Measurements from ENCODE around the gene SDHD. TPM values are rescaled to one million over a fixed set of nuclear protein-coding genes. Genes with fewer than 3 reads are reported as not detected.

Gene SDHD
- total RNA-seq, 2 experiments from 2014 or later: 24.8 to 29.4 TPM

DNA sequence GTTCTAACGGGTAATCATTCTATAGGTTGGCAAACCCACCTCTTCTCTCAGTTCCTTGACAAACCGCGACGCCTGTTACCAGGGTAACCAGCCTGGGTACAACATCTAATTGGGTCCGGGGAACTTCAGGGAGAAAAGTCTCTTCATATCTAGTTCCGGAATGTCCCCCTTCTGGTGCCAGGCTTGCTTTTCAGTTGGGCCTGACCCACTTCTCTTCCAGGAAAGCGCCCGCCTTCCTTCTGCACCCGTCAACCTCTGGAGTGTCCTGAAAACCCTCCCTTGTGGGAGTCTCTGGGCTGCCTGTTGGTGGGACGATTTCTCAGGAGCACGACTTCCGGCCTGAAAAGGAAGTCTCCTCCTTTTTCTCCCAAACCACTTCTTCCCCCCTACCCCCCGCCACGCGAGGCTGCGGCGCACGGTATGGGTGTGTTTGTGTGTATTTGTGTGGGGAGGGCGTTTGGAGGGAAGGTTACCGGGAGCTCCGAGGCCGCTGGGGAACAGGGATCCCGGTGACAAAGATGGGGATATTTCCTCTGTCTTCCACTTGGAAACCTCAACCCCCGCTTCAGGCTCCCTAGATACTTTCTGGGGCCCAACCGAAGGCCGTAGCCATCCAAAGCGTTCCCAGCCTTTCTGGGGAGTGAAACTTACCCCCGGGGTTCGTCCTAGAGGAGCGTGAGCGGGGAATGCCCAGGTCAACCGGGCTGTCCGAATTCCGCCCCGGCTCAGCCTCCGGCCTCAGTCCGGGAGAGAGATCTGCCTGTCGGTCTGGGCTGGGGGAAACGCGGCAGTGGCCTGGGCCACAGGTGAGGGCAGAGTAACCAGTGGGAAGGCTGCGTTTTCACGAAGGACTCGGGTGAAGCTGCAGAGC, 12.5 kb upstream of the SDHD start, which contains the start of the genes NKAPD1 and PIH1D2:
TSS of gene NKAPD1 (plus strand) at position 359 of the 871 bp plus-strand sequence. CDS start 1,276 bp downstream, outside the sequence.
TSS of gene PIH1D2 (minus strand) at position 77 of the 871 bp plus-strand sequence. CDS start 843 bp downstream, outside the sequence.
- intact Hi-C loops (cut with DNase I, micrococcal nuclease): loop anchor here (1.0 to 10.0 kb wide), 7 partner anchors 12 to 1701 kb away; partner anchors contain the start of genes CFAP68 (in 2 of the 2), DLAT (in 2 of the 2), FDXACB1 (in 2 of the 2) and SDHD (in 2 of the 2)
- H3K36me3 Mint-ChIP-seq (ENCODE audit: low read depth): peaks cover 42% of the 10 kb centered on the region
- CTCF ChIA-PET: interaction anchor here (1.1 kb wide), 2 partner anchors 13 to 142 kb away, joined by 3 to 4 read pairs; partner anchors contain the start of genes SDHD and TIMM8B

DNA sequence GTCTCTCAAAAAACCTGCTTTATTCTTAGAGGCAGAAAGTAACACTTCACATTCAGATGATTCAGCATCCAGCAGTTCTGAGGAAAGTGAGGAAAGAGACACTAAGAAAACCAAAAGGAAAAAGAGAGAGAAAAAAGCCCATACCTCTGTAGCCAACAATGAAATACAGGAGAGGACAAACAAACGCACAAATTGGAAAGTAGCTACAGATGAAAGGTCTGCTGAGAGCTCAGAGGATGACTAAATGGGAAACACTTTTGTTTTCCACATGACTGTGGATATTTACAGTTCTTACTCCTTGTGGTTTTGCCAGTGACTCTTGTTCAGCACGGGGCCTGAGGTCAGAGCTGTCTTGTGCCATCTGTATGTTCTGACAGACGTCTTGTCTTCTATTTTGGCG, 3.9 kb upstream of the SDHD start:
- POLR2A ChIA-PET: no interaction called here
- Histone ChIP-seq H3K27me3 (ENCODE audit: control insufficient read depth in 1 of 2, insufficient read depth in 2 of 2, low read length in 2 of 2) (no peaks in the 10 kb centered on the region), H3K36me3 (ENCODE audit: insufficient read depth, low read length) (peaks cover 63% of the 10 kb centered on the region), H3K27ac (ENCODE audit: low read depth in 1 of 2, low read length in 2 of 2) (no peak overlapping the region), H3K4me3 (ENCODE audit: low read length) (no peak overlapping the region), H3K4me1 (ENCODE audit: insufficient read depth, low read length) (peaks cover 20% of the 10 kb centered on the region), H3K9me3 (ENCODE audit: control insufficient read depth in 1 of 2, insufficient read depth in 1 of 2, low read length in 2 of 2) (no peaks in the 10 kb centered on the region)
- ATAC-seq (ENCODE audit: poor library complexity) (no peak), DNase-seq (no peak)
- CTCF ChIA-PET: no interaction called here
- TF ChIP-seq, protein P1, sequence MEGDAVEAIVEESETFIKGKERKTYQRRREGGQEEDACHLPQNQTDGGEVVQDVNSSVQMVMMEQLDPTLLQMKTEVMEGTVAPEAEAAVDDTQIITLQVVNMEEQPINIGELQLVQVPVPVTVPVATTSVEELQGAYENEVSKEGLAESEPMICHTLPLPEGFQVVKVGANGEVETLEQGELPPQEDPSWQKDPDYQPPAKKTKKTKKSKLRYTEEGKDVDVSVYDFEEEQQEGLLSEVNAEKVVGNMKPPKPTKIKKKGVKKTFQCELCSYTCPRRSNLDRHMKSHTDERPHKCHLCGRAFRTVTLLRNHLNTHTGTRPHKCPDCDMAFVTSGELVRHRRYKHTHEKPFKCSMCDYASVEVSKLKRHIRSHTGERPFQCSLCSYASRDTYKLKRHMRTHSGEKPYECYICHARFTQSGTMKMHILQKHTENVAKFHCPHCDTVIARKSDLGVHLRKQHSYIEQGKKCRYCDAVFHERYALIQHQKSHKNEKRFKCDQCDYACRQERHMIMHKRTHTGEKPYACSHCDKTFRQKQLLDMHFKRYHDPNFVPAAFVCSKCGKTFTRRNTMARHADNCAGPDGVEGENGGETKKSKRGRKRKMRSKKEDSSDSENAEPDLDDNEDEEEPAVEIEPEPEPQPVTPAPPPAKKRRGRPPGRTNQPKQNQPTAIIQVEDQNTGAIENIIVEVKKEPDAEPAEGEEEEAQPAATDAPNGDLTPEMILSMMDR (IDR thresholded peaks at IDR 0.05): no peak
- no peaks in the 10 kb centered on the region for H3K9me3 Mint-ChIP-seq
- peaks cover 89% of the 10 kb centered on the region for H3K36me3 Mint-ChIP-seq (ENCODE audit: low read depth)
- peak overlapping the region; percentile 25 for H3K4me3 Mint-ChIP-seq
- peak overlapping the region; percentile 30 for H3K27ac Mint-ChIP-seq
- no peaks in the 10 kb centered on the region for H3K27me3 Mint-ChIP-seq
- intact Hi-C loops (cut with DNase I, micrococcal nuclease): loop anchor here in 1 of 2 experiments (10.0 kb wide), 1 partner anchor 1232 kb away; the partner anchor contains the start of gene TTC12
- peaks cover 26% of the 10 kb centered on the region for H3K4me1 Mint-ChIP-seq (ENCODE audit: low read depth)

More for the DNA sequence above, 12.5 kb upstream of the SDHD start, which contains the start of the genes NKAPD1 and PIH1D2:
- Mint-ChIP-seq H3K4me1 (ENCODE audit: low read depth) (peaks cover 36% of the 10 kb centered on the region), H3K27me3 (peaks cover 27% of the 10 kb centered on the region), H3K27ac (peak within 1 kb of the TSS; percentile 78), H3K9me3 (no peaks in the 10 kb centered on the region), H3K4me3 (peak within 1 kb of the TSS; percentile 97)
- Histone ChIP-seq H3K4me1 (ENCODE audit: insufficient read depth, low read length) (peaks cover 13% of the 10 kb centered on the region), H3K4me3 (ENCODE audit: low read length) (peak within 1 kb of the TSS; percentile 80), H3K27ac (ENCODE audit: low read depth in 1 of 2, low read length in 2 of 2) (peak within 1 kb of the TSS; percentile 70 to 73), H3K36me3 (ENCODE audit: insufficient read depth, low read length) (peaks cover 28% of the 10 kb centered on the region), H3K9me3 (ENCODE audit: control insufficient read depth in 1 of 2, insufficient read depth in 1 of 2, low read length in 2 of 2) (no peaks in the 10 kb centered on the region), H3K27me3 (ENCODE audit: control insufficient read depth in 1 of 2, insufficient read depth in 2 of 2, low read length in 2 of 2) (no peaks in the 10 kb centered on the region)
- ATAC-seq (ENCODE audit: poor library complexity): peak; percentile 87
- TF ChIP-seq, protein P1 (IDR thresholded peaks at IDR 0.05): no peak
- POLR2A ChIA-PET: interaction anchor here (0.7 to 5.1 kb wide), 3 partner anchors 10 to 13 kb away, joined by 3 to 36 read pairs (median 3); partner anchors contain the start of genes SDHD and TIMM8B
- DNase-seq: peak; percentile 65 to 92 (median 74)

DNA sequence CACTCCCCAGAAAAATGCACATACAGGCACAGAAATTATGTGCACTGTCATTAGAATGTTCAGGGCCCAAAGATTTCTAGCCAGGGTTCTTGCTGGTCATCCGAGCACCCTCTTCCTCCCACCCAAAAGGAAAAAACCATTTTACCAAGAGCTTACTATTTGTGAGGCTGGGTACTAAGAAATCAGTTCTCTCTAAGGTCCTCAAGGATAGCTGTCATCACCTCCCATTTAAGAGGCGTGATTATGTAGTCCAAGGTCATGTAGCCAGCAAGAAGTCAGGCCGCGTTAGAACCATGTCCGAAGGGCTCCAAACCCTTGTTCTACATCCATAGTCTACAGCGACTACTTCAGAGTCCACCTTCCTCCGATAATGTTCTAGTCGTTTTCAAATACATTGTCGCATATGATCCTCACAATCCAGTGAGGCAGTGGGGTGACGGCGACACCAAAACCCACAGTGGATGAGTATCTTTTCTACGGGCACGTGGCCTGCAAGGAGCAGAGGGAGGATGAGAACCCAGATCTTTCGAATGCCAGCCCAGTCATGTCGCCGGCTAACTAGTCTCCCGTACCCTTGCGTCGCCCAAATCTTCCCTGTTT, 751 bp upstream of the SDHD start:
- Mint-ChIP-seq H3K27me3 (no peaks in the 10 kb centered on the region), H3K36me3 (ENCODE audit: low read depth) (peaks cover 94% of the 10 kb centered on the region), H3K4me1 (ENCODE audit: low read depth) (peaks cover 47% of the 10 kb centered on the region), H3K9me3 (no peaks in the 10 kb centered on the region), H3K4me3 (peak overlapping the region; percentile 99), H3K27ac (peak overlapping the region; percentile 94)
- ChIA-PET POLR2A (interaction anchor here (1.0 to 3.9 kb wide), 6 partner anchors 11 to 483 kb away, joined by 3 to 36 read pairs (median 6); partner anchors contain the start of genes ALG9, NKAPD1, PIH1D2 and PTS), CTCF (interaction anchor here (1.2 kb wide), 1 partner anchor 11 kb away, joined by 4 read pairs; no protein-coding TSS in a partner anchor)
- H3K27me3 ChIP-seq (ENCODE audit: control insufficient read depth in 1 of 2, insufficient read depth in 2 of 2, low read length in 2 of 2): no peaks in the 10 kb centered on the region
- DNase-seq (peak in 9 of 14 experiments; percentile 3 to 45 (median 16)), ATAC-seq (ENCODE audit: poor library complexity) (peak; percentile 35)
- H3K4me1 ChIP-seq (ENCODE audit: insufficient read depth, low read length): peaks cover 32% of the 10 kb centered on the region
- H3K9me3 ChIP-seq (ENCODE audit: control insufficient read depth in 1 of 2, insufficient read depth in 1 of 2, low read length in 2 of 2): no peaks in the 10 kb centered on the region
- peak overlapping the region; percentile 88 for H3K4me3 ChIP-seq (ENCODE audit: low read length)
- peak overlapping the region in 1 of 2 donors; percentile 37 for H3K27ac ChIP-seq (ENCODE audit: low read depth in 1 of 2, low read length in 2 of 2)
- intact Hi-C loops (cut with DNase I, micrococcal nuclease): loop anchor here (1.0 to 10.0 kb wide), 9 partner anchors 12 to 1229 kb away; partner anchors contain the start of genes DLAT (in 2 of the 2), NKAPD1 (in 2 of the 2), PIH1D2 (in 2 of the 2) and CFAP68 (in 1 of the 2)
- peaks cover 59% of the 10 kb centered on the region for H3K36me3 ChIP-seq (ENCODE audit: insufficient read depth, low read length)
- TF ChIP-seq, protein P1 (IDR thresholded peaks at IDR 0.05): no peak
